WTC11 (cell line): ENCODE measurements around the gene CTIF.

Experiments
- FOXJ3 ChIP-seq: sonication (generic); formaldehyde crosslinking; IDR thresholded peaks from 2 replicates; pipeline ENCODE4 v1.9.0; 2021; ENCODE audit warnings: missing genetic modification reagents, mild to moderate bottlenecking, borderline replicate concordance
- NFATC4 ChIP-seq: fragments of 250-450 bp; sonication (Bioruptor Pico); IDR thresholded peaks from 2 replicates; pipeline ENCODE4 v1.9.0; 2021; ENCODE audit warnings: mild to moderate bottlenecking
- NFYB ChIP-seq: sonication (generic); formaldehyde crosslinking; conservative IDR thresholded peaks from 2 replicates; pipeline ENCODE4 v1.8.0; 2022; ENCODE audit warnings: low read depth, missing genetic modification reagents
- ZNF263 ChIP-seq: sonication (generic); formaldehyde crosslinking; IDR thresholded peaks from 2 replicates; pipeline ENCODE4 v1.8.1; 2022; ENCODE audit warnings: low read depth, mild to moderate bottlenecking, moderate library complexity, missing genetic modification reagents
- ZNF317 ChIP-seq: sonication (generic); formaldehyde crosslinking; IDR thresholded peaks from 2 replicates; pipeline ENCODE4 v1.8.1; 2023; ENCODE audit warnings: low read depth, mild to moderate bottlenecking, moderate library complexity, missing genetic modification reagents, borderline replicate concordance
- TF ChIP-seq, protein P1 (sequence below): fragments of 200-600 bp; IDR thresholded peaks from 2 replicates; pipeline ENCODE4 v1.8.0; 2022; ENCODE audit warnings: antibody characterized with exemption

DNA sequence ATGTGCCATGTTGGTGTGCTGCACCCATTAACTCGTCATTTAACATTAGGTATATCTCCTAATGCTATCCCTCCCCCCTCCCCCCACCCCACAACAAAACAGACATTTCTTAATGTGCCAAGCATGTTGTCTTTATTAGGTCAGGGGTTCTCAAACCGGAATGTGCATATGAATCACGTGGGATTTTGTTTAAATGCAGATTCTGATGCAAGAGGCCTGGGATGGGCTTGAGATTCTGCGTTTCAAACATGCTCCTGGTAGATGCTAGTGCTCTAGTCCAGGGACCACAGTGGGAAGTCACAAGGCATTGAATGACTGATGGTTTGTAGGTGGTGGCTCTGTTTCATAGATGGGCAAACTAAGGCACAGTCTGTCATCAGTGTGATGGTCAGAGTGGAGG is 227.2 kb downstream of the CTIF start:
- no peak for TF ChIP-seq NFATC4 (CRISPR knock-in tag)
- TF ChIP-seq ZNF317 (CRISPR knock-in tag), result no peak
- TF ChIP-seq FOXJ3 (CRISPR knock-in tag), result no peak
- no peak for TF ChIP-seq ZNF263
- TF ChIP-seq, protein P1, sequence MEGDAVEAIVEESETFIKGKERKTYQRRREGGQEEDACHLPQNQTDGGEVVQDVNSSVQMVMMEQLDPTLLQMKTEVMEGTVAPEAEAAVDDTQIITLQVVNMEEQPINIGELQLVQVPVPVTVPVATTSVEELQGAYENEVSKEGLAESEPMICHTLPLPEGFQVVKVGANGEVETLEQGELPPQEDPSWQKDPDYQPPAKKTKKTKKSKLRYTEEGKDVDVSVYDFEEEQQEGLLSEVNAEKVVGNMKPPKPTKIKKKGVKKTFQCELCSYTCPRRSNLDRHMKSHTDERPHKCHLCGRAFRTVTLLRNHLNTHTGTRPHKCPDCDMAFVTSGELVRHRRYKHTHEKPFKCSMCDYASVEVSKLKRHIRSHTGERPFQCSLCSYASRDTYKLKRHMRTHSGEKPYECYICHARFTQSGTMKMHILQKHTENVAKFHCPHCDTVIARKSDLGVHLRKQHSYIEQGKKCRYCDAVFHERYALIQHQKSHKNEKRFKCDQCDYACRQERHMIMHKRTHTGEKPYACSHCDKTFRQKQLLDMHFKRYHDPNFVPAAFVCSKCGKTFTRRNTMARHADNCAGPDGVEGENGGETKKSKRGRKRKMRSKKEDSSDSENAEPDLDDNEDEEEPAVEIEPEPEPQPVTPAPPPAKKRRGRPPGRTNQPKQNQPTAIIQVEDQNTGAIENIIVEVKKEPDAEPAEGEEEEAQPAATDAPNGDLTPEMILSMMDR, result no peak
- TF ChIP-seq NFYB (CRISPR knock-in tag), result no peak
